Transverse colon (tissue), 4 donors: ENCODE data around the gene ABAT. TPM values are rescaled to one million over a fixed set of nuclear protein-coding genes. Genes with fewer than 3 reads are reported as not detected.

ENCODE experiments used
- DNase-seq: peaks from one replicate; pipeline ENCODE4 v3.0.0-alpha.2; 2019
- H3K27ac ChIP-seq, 4 donors: fragments of 200-600 bp; sonication (generic); 2 replicates each; pipeline ENCODE4 v1.5.1; 2016 to 2018; ENCODE audit warnings: inconsistent platforms in 4 of 4
- H3K27me3 ChIP-seq: fragments of 200-600 bp; sonication (generic); 2 replicates; pipeline ENCODE4 v1.5.1; 2017; ENCODE audit warnings: inconsistent platforms
- H3K36me3 ChIP-seq, 4 donors: fragments of 200-600 bp; sonication (generic); 2 replicates each; pipeline ENCODE4 v1.5.1; 2017 to 2019; ENCODE audit warnings: inconsistent platforms in 4 of 4
- H3K4me1 ChIP-seq, 4 donors: fragments of 200-600 bp; sonication (generic); 2 replicates each; pipeline ENCODE4 v1.5.1; 2017 to 2020; ENCODE audit warnings: inconsistent platforms in 4 of 4
- H3K4me3 ChIP-seq, 4 donors: fragments of 200-600 bp; sonication (generic); 1 replicate in 1 of 4; 2 replicates in 3 of 4; pipeline versions ENCODE4 v1.5.1 to v1.6.1; 2017 to 2019; ENCODE audit warnings: inconsistent platforms in 4 of 4
- H3K9me3 ChIP-seq, 2 donors: fragments of 200-600 bp; sonication (generic); 2 replicates each; pipeline ENCODE4 v1.5.1; 2017 to 2019; ENCODE audit warnings: inconsistent platforms in 2 of 2
- CTCF ChIP-seq, 5 experiments: fragments of 200-600 bp in 3 of 5; fragments of 450-650 bp in 2 of 5; sonication (generic) in 3 of 5; IDR thresholded peaks; 1 replicate in 2 of 5; 2 replicates in 3 of 5; pipeline ENCODE4 v1.5.1; 2016 to 2017; ENCODE audit warnings: antibody characterized with exemption in 5 of 5, inconsistent platforms in 3 of 5, mild to moderate bottlenecking in 2 of 5, moderate library complexity in 1 of 5
- EP300 ChIP-seq: sonication (generic); formaldehyde crosslinking; IDR thresholded peaks from one replicate; pipeline ENCODE4 v1.6.1; 2017; ENCODE audit warnings: antibody characterized with exemption, low read depth
- POLR2A ChIP-seq: fragments of 450-650 bp; IDR thresholded peaks from one replicate; pipeline ENCODE4 v1.6.1; 2016; ENCODE audit warnings: antibody characterized with exemption, mild to moderate bottlenecking, moderate library complexity
- POLR2AphosphoS5 ChIP-seq, 3 donors: sonication (generic); formaldehyde crosslinking; IDR thresholded peaks; one replicate each; pipeline ENCODE4 v1.6.1; 2016; ENCODE audit warnings: antibody characterized with exemption in 3 of 3
- WGBS, 2 donors: methylation state at CpG; one replicate each; pipeline ENCODE4 v1.1.5; 2018; ENCODE audit warnings: low coverage in 1 of 2; 5-methylcytosine and 5-hydroxymethylcytosine counted together
- in situ Hi-C, 4 donors: fragments of 200-750 bp; cut with MboI; loops; one replicate each; pipeline versions ENCODE4 v1.15.0 to v1.15.1; 2017; ENCODE audit warnings: low sequenced_read_pairs in 3 of 4, low pct_ligation_motif_present in 1 of 4, low pct_unique_long_range_greater_than_20kb in 1 of 4
- intact Hi-C: fragments of 100-400 bp; cut with DNase I; formaldehyde crosslinking; loops from one replicate; pipeline ENCODE4 v1.15.1; 2023; ENCODE audit warnings: low total_unique reads
- total RNA-seq, 4 donors: library from RNA; depleted of rRNA; stranded (reverse); fragments of >200 nt; gene quantifications; one replicate each; pipeline ENCODE4 v1.1.0, GENCODE V29; 2016

The ABAT gene
- total RNA-seq, 4 donors from 2014 or later, result 15.7 to 35.2 (median 21.7) TPM

- peak overlapping the region in 1 of 4 donors; percentile 26 for H3K4me3 ChIP-seq
- no peaks in the 10 kb centered on the region for H3K36me3 ChIP-seq
- in situ Hi-C loops, result no loop called here
Measured at GRCh38 chr16:8721336-8722024, 47.1 kb downstream of the ABAT start.

DNA sequence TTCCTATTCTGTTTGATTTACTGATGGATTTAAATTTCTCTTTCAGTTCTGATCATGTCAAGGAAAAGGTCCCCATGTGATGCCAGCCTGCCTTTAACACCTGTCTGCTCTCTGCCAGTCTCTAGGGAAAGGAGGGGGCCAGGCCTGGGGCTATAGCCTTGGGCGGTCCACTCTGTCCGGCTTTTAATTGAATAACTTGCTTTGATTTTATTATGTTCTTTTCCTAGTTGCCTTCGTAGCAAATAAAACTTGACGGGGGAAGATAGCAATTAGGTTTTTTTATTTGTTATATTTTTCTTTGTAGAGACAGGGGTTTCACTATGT lies 47.6 kb downstream of the ABAT start:
- in situ Hi-C loops (no loop called here), intact Hi-C loops (no loop called here)
- H3K9me3 ChIP-seq, result peaks cover 0 to 6% of the 10 kb centered on the region in 2 donors
- DNase-seq, result no peak
- no peaks in the 10 kb centered on the region for H3K27me3 ChIP-seq
- H3K4me3 ChIP-seq, result no peak overlapping the region
- WGBS, 2 donors, result 59 to 68% methylated on average over 4 of the region's 4 CpGs
- no peaks in the 10 kb centered on the region for H3K36me3 ChIP-seq
- no peak for TF ChIP-seq POLR2A
- no peak for TF ChIP-seq EP300
- TF ChIP-seq CTCF (IDR thresholded peaks at IDR 0.05), result no peak
- TF ChIP-seq POLR2AphosphoS5 (IDR thresholded peaks at IDR 0.05), result no peak
- H3K27ac ChIP-seq, result no peak overlapping the region
- H3K4me1 ChIP-seq, result peaks cover 0 to 7% (median 3%) of the 10 kb centered on the region in 4 donors

More at GRCh38 chr16:8721336-8722024, 47.1 kb downstream of the ABAT start:
- H3K27ac ChIP-seq, result no peak overlapping the region
- WGBS, 2 donors, result 49 to 56% methylated on average over 9 to 14 of the region's 14 CpGs
- TF ChIP-seq POLR2AphosphoS5 (IDR thresholded peaks at IDR 0.05), result no peak
- no peak for TF ChIP-seq POLR2A
- no peak for TF ChIP-seq EP300
- no peak for TF ChIP-seq CTCF (IDR thresholded peaks at IDR 0.05)
- DNase-seq, result peak; percentile 18
- H3K9me3 ChIP-seq, result peaks cover 0 to 6% of the 10 kb centered on the region in 2 donors
- intact Hi-C loops, result no loop called here
- no peaks in the 10 kb centered on the region for H3K27me3 ChIP-seq
- H3K4me1 ChIP-seq, result peaks cover 0 to 7% (median 3%) of the 10 kb centered on the region in 4 donors

GRCh38 chr16:8725513-8726178 lies 51.2 kb downstream of the ABAT start:
- no peak for DNase-seq
- peaks cover 0 to 7% (median 3%) of the 10 kb centered on the region in 4 donors for H3K4me1 ChIP-seq
- no peaks in the 10 kb centered on the region for H3K27me3 ChIP-seq
- H3K27ac ChIP-seq, result no peak overlapping the region
- no peak for TF ChIP-seq EP300
- TF ChIP-seq POLR2A, result no peak
- no peak for TF ChIP-seq CTCF (IDR thresholded peaks at IDR 0.05)
- no peak for TF ChIP-seq POLR2AphosphoS5 (IDR thresholded peaks at IDR 0.05)
- WGBS, 2 donors, result 90 to 97% methylated on average over 6 to 7 of the region's 7 CpGs
- intact Hi-C loops, result no loop called here
- no peak overlapping the region for H3K4me3 ChIP-seq
- H3K36me3 ChIP-seq, result no peaks in the 10 kb centered on the region
- in situ Hi-C loops, result no loop called here
- H3K9me3 ChIP-seq, result no peaks in the 10 kb centered on the region

GRCh38 chr16:8727131-8727806 lies 52.9 kb downstream of the ABAT start:
- intact Hi-C loops (no loop called here), in situ Hi-C loops (no loop called here)
- H3K9me3 ChIP-seq, result no peaks in the 10 kb centered on the region
- H3K27ac ChIP-seq, result no peak overlapping the region
- no peaks in the 10 kb centered on the region for H3K36me3 ChIP-seq
- DNase-seq, result no peak
- no peaks in the 10 kb centered on the region for H3K4me1 ChIP-seq
- TF ChIP-seq EP300 (no peak), POLR2AphosphoS5 (IDR thresholded peaks at IDR 0.05) (no peak), CTCF (IDR thresholded peaks at IDR 0.05) (no peak), POLR2A (no peak)
- WGBS, 2 donors, result 85 to 89% methylated on average over 8 to 9 of the region's 9 CpGs
- H3K27me3 ChIP-seq, result no peaks in the 10 kb centered on the region
- no peak overlapping the region for H3K4me3 ChIP-seq
